22Rv1 (cell line): ENCODE results near the gene IGSF21.

Experiments used
- H3K27ac ChIP-seq: fragments of 450-650 bp; 2 replicates; pipeline ENCODE4 v1.5.1; 2017
- CTCF ChIP-seq: fragments of 450-650 bp; IDR thresholded peaks from 2 replicates; pipeline ENCODE4 v1.5.1; 2017; ENCODE audit warnings: mild to moderate bottlenecking
- ZFX ChIP-seq: fragments of 450-650 bp; IDR thresholded peaks from 2 replicates; pipeline ENCODE4 v1.6.1; 2017; ENCODE audit warnings: antibody characterized with exemption, borderline replicate concordance

Gene IGSF21

DNA sequence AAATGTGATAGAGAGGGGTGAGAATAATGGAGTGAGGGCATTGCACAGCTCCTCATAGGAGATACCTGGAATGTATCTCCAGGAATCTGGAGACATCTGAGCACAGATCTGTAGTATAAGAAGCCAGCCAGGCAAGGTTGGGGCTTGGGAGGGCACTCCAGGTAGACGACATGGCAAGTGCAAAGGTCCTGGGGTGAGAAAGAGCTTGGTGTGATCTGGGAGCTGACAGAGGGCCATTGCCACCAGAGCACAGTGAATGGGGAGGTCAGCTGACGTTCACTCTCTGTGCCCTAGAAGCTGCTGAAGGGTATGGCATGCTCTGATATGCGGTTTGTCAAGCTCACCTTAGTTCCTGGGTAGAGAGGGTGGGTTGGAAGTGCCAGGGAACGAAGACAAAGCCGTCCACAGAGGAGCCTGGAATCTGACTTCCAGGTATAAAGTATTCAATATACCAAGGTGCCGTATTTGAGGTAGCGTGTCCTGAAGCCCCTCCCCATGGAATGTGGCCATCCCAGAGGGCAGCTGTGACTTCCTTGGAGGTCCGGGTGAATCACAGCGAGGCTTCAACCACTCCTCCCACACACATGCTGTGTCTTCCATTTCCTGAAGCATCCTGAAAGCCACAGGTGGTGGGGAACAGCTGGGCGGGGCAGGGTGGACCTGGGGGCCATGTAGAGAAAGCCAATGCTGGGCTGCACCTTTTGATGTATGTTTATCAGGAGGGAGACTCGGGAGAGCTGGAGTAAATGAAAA is 190.5 kb downstream of the IGSF21 start:
- TF ChIP-seq CTCF (no peak), ZFX (no peak)
- no peak overlapping the region for H3K27ac ChIP-seq

DNA sequence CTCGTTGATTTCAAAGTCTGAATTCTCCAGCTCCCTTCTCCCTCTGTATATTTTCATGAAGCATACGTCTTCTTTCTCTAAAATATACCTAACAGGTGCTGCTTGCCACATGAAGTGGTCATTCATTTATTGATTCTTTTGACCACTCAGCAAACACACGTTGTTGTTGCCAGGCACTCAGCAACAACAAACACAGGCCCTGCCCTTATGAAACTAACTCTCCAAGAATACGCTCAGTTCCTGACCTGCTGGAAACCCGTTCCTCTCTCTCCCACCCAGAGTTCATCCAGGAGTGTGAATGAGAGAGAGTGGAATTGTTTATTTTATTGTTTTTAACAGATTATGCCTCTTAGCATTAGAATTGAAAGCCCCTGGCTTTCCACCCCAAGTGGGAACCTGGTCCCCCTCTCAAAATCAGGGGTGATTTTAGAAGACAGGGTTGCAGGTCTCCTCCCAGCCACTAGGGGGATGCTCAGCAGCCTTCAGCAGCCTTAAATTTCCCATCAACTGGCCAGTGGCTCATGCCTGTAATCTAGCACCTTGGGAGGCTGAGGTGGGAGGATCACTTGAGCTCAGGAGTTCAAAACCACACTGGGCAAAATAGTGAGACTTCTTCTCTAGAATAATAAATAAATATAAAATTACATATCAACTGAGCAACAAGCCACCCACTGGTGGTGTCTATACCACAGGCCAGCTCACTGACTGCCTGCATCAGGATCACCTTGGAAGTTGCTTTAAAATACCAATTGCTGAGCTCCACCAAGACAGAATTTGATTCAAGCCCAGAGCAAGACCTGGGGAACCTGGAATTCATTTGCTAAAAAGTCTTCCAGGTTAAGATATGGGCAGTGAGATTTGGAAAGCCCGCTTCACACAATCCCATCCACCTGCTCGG is 192.1 kb downstream of the IGSF21 start:
- no peak overlapping the region for H3K27ac ChIP-seq
- TF ChIP-seq ZFX (no peak), CTCF (peak; percentile 83)

GRCh38 chr1:18300376-18300775 is 192.8 kb downstream of the IGSF21 start:
- no peak for TF ChIP-seq ZFX
- TF ChIP-seq CTCF: no peak
- H3K27ac ChIP-seq: no peak overlapping the region

DNA sequence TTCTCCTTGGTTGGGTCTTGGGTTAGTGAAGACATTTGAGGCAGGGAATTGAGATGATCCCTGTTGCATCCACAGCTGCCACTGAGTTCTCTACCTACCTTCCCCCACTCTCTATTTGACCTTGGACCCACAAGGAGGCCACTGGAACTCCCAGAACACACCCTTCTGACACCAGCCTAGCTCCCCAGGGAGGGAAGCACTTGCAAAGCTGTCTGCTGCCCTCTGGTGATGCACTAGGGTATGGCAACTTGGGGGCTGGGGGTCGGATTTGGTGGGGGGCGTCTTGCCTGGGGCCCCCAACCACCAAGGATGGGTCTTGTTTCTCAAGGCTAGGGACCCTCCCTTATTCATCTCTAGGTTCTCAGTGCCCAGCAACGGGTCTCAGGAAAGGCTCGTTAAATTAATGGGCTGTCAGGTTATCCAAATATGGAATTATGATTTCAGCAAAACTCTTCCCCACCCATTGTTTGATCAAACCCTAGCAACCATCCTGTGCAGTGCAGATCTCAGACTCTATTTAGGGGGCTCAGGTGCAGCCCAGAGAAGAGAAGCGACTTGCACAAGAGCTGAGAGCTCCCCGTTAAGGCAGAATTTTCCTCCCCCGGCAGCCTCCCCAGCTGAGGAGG is 195.3 kb downstream of the IGSF21 start:
- TF ChIP-seq CTCF: peak; percentile 66
- no peak for TF ChIP-seq ZFX
- no peak overlapping the region for H3K27ac ChIP-seq

DNA sequence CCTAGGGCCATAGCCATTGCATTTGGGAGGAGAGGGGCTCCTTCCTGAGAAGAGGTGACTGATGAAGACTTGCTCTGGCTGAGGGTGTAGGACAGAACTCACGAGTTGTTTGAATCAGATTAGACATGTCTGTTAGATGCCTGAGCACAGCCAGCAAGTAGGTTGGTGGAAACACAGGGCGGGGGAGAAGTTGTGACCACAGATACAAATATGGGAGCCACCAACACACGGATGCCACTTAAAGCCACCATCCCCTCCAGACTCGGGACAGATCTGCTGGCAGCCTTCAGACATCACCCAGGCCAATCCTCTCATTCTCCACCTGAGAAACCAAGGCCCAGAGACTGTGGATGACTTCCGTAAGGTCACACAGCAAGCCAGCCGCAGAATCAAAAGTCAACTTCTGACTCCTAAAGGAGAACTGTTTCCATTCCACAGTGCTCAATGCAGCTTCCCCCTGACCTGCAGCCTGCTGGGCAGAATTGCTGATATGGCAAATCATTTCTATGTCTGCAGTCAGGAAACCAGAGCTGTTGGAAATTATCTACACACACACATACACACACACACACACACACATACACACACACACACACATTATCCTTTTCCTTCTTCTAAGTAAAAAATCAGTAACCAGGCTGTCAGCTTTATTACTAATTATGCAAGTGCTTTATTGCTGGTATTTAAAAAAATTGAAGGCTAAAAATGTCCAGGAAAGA is 196.7 kb downstream of the IGSF21 start:
- no peak for TF ChIP-seq ZFX
- TF ChIP-seq CTCF: no peak
- no peak overlapping the region for H3K27ac ChIP-seq

- H3K27ac ChIP-seq: no peak overlapping the region
- TF ChIP-seq ZFX (no peak), CTCF (no peak)
Observed at GRCh38 chr1:18305182-18305795, 197.7 kb downstream of the IGSF21 start.
